SK-N-SH (cell line): ENCODE data around the gene SYT17. TPM values are rescaled to one million over a fixed set of nuclear protein-coding genes. Genes with fewer than 3 reads are reported as not detected.

Source experiments
- CTCF ChIA-PET: fragments of 300-600, 350-600 bp; formaldehyde crosslinking; extraction: SDS; loops from one replicate; lab custom pipeline; 2021; lab: Yijun Ruan, JAX
- POLR2A ChIA-PET: fragments of 350-600 bp; sonication (Branson Sonifier 250); formaldehyde crosslinking; extraction: SDS; loops from one replicate; lab custom pipeline; 2020; ENCODE audit warnings: antibody characterized with exemption, inconsistent platforms; lab: Yijun Ruan, JAX
- DNase-seq: peaks from one replicate; pipeline ENCODE4 v3.0.0; 2012
- H2AFZ ChIP-seq: fragments of 200-600 bp; sonication (generic); 2 replicates; pipeline ENCODE4 v1.8.1; 2016; ENCODE audit warnings: antibody characterized with exemption, mild to moderate bottlenecking, low read depth
- H3F3A ChIP-seq: fragments of 200-600 bp; sonication (generic); replicated peaks from 2 replicates; pipeline ENCODE3; 2016; ENCODE audit warnings: antibody characterized with exemption, mild to moderate bottlenecking; ENCODE audit not compliant: insufficient read depth
- H3K27ac ChIP-seq, 2 experiments: fragments of 200-500 bp in 1 of 2; fragments of 200-600 bp in 1 of 2; sonication (Bioruptor generic) in 1 of 2; sonication (generic), shearing (Covaris generic) in 1 of 2; 2 replicates each; pipeline versions ENCODE4 v1.5.1 to v1.6.1; 2014 to 2016; ENCODE audit warnings: low read depth in 2 of 2, inconsistent platforms in 1 of 2, low read length in 1 of 2, mild to moderate bottlenecking in 1 of 2, mixed read lengths in 1 of 2
- H3K27me3 ChIP-seq: fragments of 200-600 bp; sonication (generic), shearing (Covaris generic); 2 replicates; pipeline ENCODE4 v1.6.1; 2016; ENCODE audit warnings: mixed run types; ENCODE audit not compliant: insufficient read depth
- H3K36me3 ChIP-seq, 2 experiments: fragments of 200-500 bp in 1 of 2; fragments of 200-600 bp in 1 of 2; sonication (Bioruptor generic) in 1 of 2; sonication (generic) in 1 of 2; replicated peaks in 1 of 2; 2 replicates each; pipeline versions ENCODE3 to v1.5.1; 2014 to 2016; ENCODE audit warnings: low read length in 1 of 2, mild to moderate bottlenecking in 1 of 2; ENCODE audit not compliant: insufficient read depth in 2 of 2, control insufficient read depth in 1 of 2
- H3K4me1 ChIP-seq, 2 experiments: fragments of 200-500 bp in 1 of 2; fragments of 200-600 bp in 1 of 2; sonication (Bioruptor generic) in 1 of 2; sonication (generic), shearing (Covaris generic) in 1 of 2; 2 replicates each; pipeline versions ENCODE4 v1.5.1 to v1.6.1; 2014 to 2016; ENCODE audit warnings: low read depth in 1 of 2, low read length in 1 of 2, mixed run types in 1 of 2; ENCODE audit not compliant: insufficient read depth in 2 of 2, control insufficient read depth in 1 of 2
- H3K4me2 ChIP-seq: fragments of 200-600 bp; sonication (generic), shearing (Covaris generic); 2 replicates; pipeline ENCODE4 v1.6.1; 2017; ENCODE audit warnings: mixed run types
- H3K4me3 ChIP-seq, 2 experiments: fragments of 200-500 bp in 1 of 2; fragments of 200-600 bp in 1 of 2; sonication (Bioruptor generic) in 1 of 2; sonication (generic), shearing (Covaris generic) in 1 of 2; 2 replicates each; pipeline versions ENCODE4 v1.5.1 to v1.8.1; 2014 to 2016; ENCODE audit warnings: low read depth in 2 of 2, inconsistent platforms in 1 of 2, low read length in 1 of 2, mild to moderate bottlenecking in 1 of 2, mixed read lengths in 1 of 2, moderate library complexity in 1 of 2
- H3K79me2 ChIP-seq: fragments of 200-600 bp; sonication (generic); 2 replicates; pipeline ENCODE4 v1.8.1; 2017; ENCODE audit warnings: mild to moderate bottlenecking; ENCODE audit not compliant: insufficient read depth
- H3K9ac ChIP-seq: fragments of 200-600 bp; sonication (generic); 2 replicates; pipeline ENCODE4 v1.6.1; 2017; ENCODE audit warnings: mixed run types
- H3K9me2 ChIP-seq: fragments of 200-600 bp; sonication (generic); 2 replicates; pipeline ENCODE4 v1.6.1; 2017; ENCODE audit warnings: mixed run types
- H3K9me3 ChIP-seq: fragments of 200-600 bp; sonication (generic); 2 replicates; pipeline ENCODE4 v1.6.1; 2017; ENCODE audit warnings: mixed run types, mild to moderate bottlenecking, moderate library complexity
- H4K20me1 ChIP-seq: fragments of 200-600 bp; sonication (generic); 2 replicates; pipeline ENCODE4 v1.6.1; 2017; ENCODE audit warnings: mild to moderate bottlenecking, mixed run types; ENCODE audit not compliant: insufficient read depth
- FOXM1 ChIP-seq: IDR thresholded peaks from 2 replicates; pipeline ENCODE4 v1.4.0; 2012; ENCODE audit warnings: low read depth, mild to moderate bottlenecking
- MEF2A ChIP-seq: IDR thresholded peaks from 2 replicates; pipeline ENCODE4 v1.4.0; 2012; ENCODE audit warnings: low read depth, borderline replicate concordance
- NFIC ChIP-seq: IDR thresholded peaks from 2 replicates; pipeline ENCODE4 v1.4.0; 2012; ENCODE audit warnings: borderline replicate concordance
- NRF1 ChIP-seq: IDR thresholded peaks from 2 replicates; pipeline ENCODE4 v1.6.1; 2012; ENCODE audit warnings: low read depth, mild to moderate bottlenecking, low read length
- POLR2AphosphoS5 ChIP-seq: IDR thresholded peaks from 2 replicates; pipeline ENCODE4 v1.6.1; 2012; ENCODE audit warnings: low read depth, low read length
- RCOR1 ChIP-seq: fragments of 150-350 bp; IDR thresholded peaks from 2 replicates; pipeline ENCODE4 v1.6.1; 2017; ENCODE audit warnings: antibody characterized with exemption, low read length
- SMC3 ChIP-seq: IDR thresholded peaks from 2 replicates; pipeline ENCODE4 v1.6.1; 2012; ENCODE audit warnings: low read depth, low read length, improper control_type of control experiment
- USF1 ChIP-seq: IDR thresholded peaks from 2 replicates; pipeline ENCODE4 v1.4.0; 2012; ENCODE audit warnings: low read depth, borderline replicate concordance
- WGBS: methylation state at CpG from one replicate; pipeline ENCODE4 v1.1.6; 2017; ENCODE audit warnings: low lambda C conversion rate; 5-methylcytosine and 5-hydroxymethylcytosine counted together
- polyA plus RNA-seq, 3 experiments: library from polyadenylated mRNA; depleted of rRNA; stranded (reverse); fragments of >200 nt; gene quantifications; 2 replicates each; pipeline ENCODE4 v1.2.3, GENCODE V29; 2012
- TF ChIP-seq, protein P1 (sequence below): fragments of 150-350 bp; IDR thresholded peaks from 2 replicates; pipeline ENCODE4 v1.6.1; 2017; ENCODE audit warnings: antibody characterized with exemption, low read length, low read depth, borderline replicate concordance

The SYT17 gene
- polyA plus RNA-seq, 1 of the 3 experiments (the other 2 are of a cell fraction) = 0.21 TPM

GRCh38 chr16:19148189-19148588, 19.9 kb upstream of the SYT17 start:
- Histone ChIP-seq H4K20me1 (no peaks in the 10 kb centered on the region), H3K4me2 (no peak overlapping the region), H3K79me2 (no peaks in the 10 kb centered on the region)
- WGBS = 45% methylated on average over 5 of the region's 5 CpGs
- no peak for TF ChIP-seq SMC3
- no peak for TF ChIP-seq NRF1
- TF ChIP-seq, all 33 proteins: peak for 0
- Histone ChIP-seq H3K27me3 (no peaks in the 10 kb centered on the region), H3K4me1 (peaks cover 0 to 3% of the 10 kb centered on the region in 2 experiments; a peak in 1 of 4 replicates), H3K27ac (no peak overlapping the region), H3K9me2 (no peaks in the 10 kb centered on the region), H2AFZ (no peak overlapping the region), H3K36me3 (no peaks in the 10 kb centered on the region), H3K9ac (no peak overlapping the region), H3K9me3 (no peaks in the 10 kb centered on the region), H3K4me3 (no peak overlapping the region), H3F3A (no peaks in the 10 kb centered on the region)
- ChIA-PET CTCF (interaction anchor here (1.8 kb wide), 1 partner anchor 62 kb away, joined by 5 read pairs; no protein-coding TSS in a partner anchor), POLR2A (no interaction called here)
- DNase-seq = no peak

- DNase-seq = no peak
- 4% methylated on average over 2 of the region's 2 CpGs for WGBS
- Histone ChIP-seq H3K4me3 (no peak overlapping the region), H3K27ac (no peak overlapping the region), H2AFZ (no peak overlapping the region), H4K20me1 (no peaks in the 10 kb centered on the region)
- POLR2A ChIA-PET = no interaction called here
- TF ChIP-seq RCOR1 (no peak), USF1 (no peak), FOXM1 (no peak), MEF2A (no peak), NFIC (no peak)
- TF ChIP-seq, protein P1, sequence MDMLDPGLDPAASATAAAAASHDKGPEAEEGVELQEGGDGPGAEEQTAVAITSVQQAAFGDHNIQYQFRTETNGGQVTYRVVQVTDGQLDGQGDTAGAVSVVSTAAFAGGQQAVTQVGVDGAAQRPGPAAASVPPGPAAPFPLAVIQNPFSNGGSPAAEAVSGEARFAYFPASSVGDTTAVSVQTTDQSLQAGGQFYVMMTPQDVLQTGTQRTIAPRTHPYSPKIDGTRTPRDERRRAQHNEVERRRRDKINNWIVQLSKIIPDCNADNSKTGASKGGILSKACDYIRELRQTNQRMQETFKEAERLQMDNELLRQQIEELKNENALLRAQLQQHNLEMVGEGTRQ = no peak
- TF ChIP-seq, all 33 proteins: peak for 0
- Histone ChIP-seq H3K9me3 (no peaks in the 10 kb centered on the region), H3K9ac (no peak overlapping the region), H3K4me1 (no peaks in the 10 kb centered on the region), H3F3A (no peaks in the 10 kb centered on the region), H3K4me2 (no peak overlapping the region), H3K9me2 (no peaks in the 10 kb centered on the region), H3K79me2 (no peaks in the 10 kb centered on the region), H3K36me3 (no peaks in the 10 kb centered on the region), H3K27me3 (no peaks in the 10 kb centered on the region)
- CTCF ChIA-PET = interaction anchor here (1.4 to 1.7 kb wide), 2 partner anchors 26 to 65 kb away, joined by 4 to 6 read pairs; no protein-coding TSS in a partner anchor
Observed at GRCh38 chr16:19151310-19151709, 16.7 kb upstream of the SYT17 start.

DNA sequence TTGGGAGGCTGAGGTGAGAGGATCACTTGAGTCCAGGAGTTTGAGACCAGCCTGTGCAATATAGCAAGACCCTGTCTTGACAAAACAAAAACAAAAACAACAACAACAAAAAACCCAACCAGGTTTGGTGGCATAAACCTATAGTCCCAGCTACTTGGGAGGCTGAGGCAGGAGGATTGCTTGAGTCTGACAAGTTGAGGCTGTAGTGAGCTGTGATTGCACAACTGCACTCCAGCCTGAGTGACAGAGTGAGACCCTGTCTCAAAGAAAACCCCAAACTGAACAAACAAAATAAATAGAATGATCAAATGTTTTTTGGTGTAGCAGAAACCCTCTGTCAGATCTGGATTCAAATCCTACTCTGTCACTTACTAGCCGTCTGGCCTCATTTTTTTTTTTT, 16.0 kb upstream of the SYT17 start:
- no peak overlapping the region for H3K4me2 ChIP-seq
- no peak for DNase-seq
- H3K27ac ChIP-seq = no peak overlapping the region
- H4K20me1 ChIP-seq = no peaks in the 10 kb centered on the region
- POLR2A ChIA-PET = no interaction called here
- no peak overlapping the region for H2AFZ ChIP-seq
- TF ChIP-seq FOXM1 (no peak), POLR2AphosphoS5 (no peak)
- TF ChIP-seq, protein P1 = no peak
- no peaks in the 10 kb centered on the region for H3F3A ChIP-seq
- H3K4me3 ChIP-seq = no peak overlapping the region
- H3K79me2 ChIP-seq = no peaks in the 10 kb centered on the region
- 40% methylated on average over 1 of the region's 1 CpG for WGBS
- CTCF ChIA-PET = interaction anchor here (1.4 to 1.7 kb wide), 2 partner anchors 25 to 66 kb away, joined by 4 to 6 read pairs; no protein-coding TSS in a partner anchor
- H3K36me3 ChIP-seq = no peaks in the 10 kb centered on the region
- H3K27me3 ChIP-seq = no peaks in the 10 kb centered on the region
- H3K9me3 ChIP-seq = no peaks in the 10 kb centered on the region
- no peaks in the 10 kb centered on the region for H3K4me1 ChIP-seq
- H3K9ac ChIP-seq = no peak overlapping the region
- H3K9me2 ChIP-seq = no peaks in the 10 kb centered on the region
